Suprapubic skin (tissue), 4 donors: ENCODE results near the gene VAV1.

Experiments
- CTCF ChIP-seq, 2 donors: fragments of 200-600 bp in 1 of 2; fragments of 450-650 bp in 1 of 2; sonication (generic) in 1 of 2; IDR thresholded peaks; one replicate each; pipeline ENCODE4 v1.5.1; 2016 to 2019; ENCODE audit warnings: antibody characterized with exemption in 2 of 2, mild to moderate bottlenecking in 1 of 2, moderate library complexity in 1 of 2
- EP300 ChIP-seq: sonication (generic); formaldehyde crosslinking; IDR thresholded peaks from one replicate; pipeline ENCODE4 v1.6.1; 2017; ENCODE audit warnings: antibody characterized with exemption
- POLR2A ChIP-seq, 2 donors: fragments of 450-650 bp; IDR thresholded peaks; one replicate each; pipeline ENCODE4 v1.6.1; 2017; ENCODE audit warnings: antibody characterized with exemption in 2 of 2, mild to moderate bottlenecking in 2 of 2, moderate library complexity in 2 of 2
- POLR2AphosphoS5 ChIP-seq, 3 donors: sonication (generic); formaldehyde crosslinking; IDR thresholded peaks; one replicate each; pipeline ENCODE4 v1.6.1; 2017; ENCODE audit warnings: antibody characterized with exemption in 3 of 3

DNA sequence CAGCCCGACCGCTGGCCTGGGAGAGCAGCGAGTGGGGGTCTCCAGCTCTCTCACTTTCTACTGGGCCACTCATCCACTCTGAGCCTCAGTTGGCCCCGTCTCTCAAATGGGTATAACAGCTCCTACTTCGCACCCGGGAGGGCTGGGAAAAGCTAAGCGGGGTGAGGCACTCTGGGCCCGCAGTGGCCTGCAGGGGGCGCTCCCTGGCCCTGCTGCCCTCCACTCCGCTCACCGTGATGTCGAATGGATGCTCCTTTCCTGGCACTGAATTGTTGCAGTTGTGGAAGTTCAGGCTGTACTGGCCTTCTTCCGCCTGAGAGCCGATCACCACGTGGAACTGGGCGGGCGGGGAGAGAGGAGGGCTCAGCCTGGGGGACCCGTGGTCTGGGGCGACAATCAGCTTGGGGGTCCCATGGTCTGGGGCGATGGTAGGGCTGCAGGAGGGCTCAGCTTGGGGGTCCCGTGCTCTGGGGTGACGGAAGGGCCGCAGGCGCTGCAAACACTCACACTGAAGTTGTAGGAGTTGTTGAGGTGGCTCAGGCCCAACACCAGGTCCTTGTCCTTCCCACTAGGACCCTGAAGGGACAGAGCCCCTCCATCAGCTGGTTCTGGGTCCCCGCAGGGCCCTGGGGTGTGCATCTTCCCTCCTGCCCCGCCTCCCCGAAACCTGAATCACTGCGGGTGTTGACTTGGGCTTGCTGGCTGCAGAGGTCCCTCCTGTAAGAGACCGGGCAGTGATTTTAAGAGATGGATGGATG lies 39.0 kb upstream of the VAV1 start:
- TF ChIP-seq CTCF (IDR thresholded peaks at IDR 0.05) = peak in 1 of 2 donors; percentile 6
- no peak for TF ChIP-seq POLR2A (IDR thresholded peaks at IDR 0.05)
- TF ChIP-seq EP300 = no peak
- TF ChIP-seq POLR2AphosphoS5 (IDR thresholded peaks at IDR 0.05) = no peak
